Esophagus muscularis mucosa (tissue), 4 donors: ENCODE measurements around the gene CCDC127.

ENCODE experiments used
- EP300 ChIP-seq: sonication (generic); formaldehyde crosslinking; IDR thresholded peaks from one replicate; pipeline ENCODE4 v1.6.1; 2017; ENCODE audit warnings: antibody characterized with exemption
- POLR2A ChIP-seq: fragments of 450-650 bp; IDR thresholded peaks from one replicate; pipeline ENCODE4 v1.6.1; 2017; ENCODE audit warnings: antibody characterized with exemption, moderate library complexity, mild to moderate bottlenecking, low read depth
- TF ChIP-seq, protein P1 (sequence below), 3 experiments: fragments of 200-600 bp in 2 of 3; fragments of 450-650 bp in 1 of 3; sonication (generic) in 2 of 3; IDR thresholded peaks; one replicate each; pipeline ENCODE4 v1.5.1; 2017 to 2019; ENCODE audit warnings: antibody characterized with exemption in 3 of 3, mild to moderate bottlenecking in 2 of 3, moderate library complexity in 1 of 3

DNA sequence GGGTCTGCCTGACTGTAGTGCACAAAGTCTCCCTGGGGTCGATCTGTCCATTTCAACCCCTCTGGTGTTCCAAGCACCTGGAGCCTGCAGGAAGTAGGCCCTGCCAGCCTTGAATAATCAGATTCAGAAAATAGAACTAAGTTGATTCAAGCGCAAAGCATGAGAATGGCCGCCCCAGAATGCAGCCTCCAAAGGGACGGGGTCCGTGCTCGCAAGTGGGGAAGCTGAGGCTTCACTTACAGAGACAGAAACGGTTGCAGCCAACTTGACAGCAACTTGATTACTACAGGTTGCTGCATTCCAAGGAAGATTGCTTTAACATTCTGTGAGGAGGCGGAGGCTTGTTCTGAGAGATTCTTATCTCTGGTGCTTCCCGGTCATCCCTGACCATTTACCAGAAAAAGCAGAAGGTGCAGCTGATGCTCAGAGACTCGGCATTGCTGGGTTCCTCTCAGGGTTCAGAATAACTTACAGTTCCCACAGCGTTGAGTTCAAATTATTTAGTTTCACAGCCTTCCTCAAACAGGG lies 41.6 kb downstream of the CCDC127 start:
- TF ChIP-seq, protein P1, sequence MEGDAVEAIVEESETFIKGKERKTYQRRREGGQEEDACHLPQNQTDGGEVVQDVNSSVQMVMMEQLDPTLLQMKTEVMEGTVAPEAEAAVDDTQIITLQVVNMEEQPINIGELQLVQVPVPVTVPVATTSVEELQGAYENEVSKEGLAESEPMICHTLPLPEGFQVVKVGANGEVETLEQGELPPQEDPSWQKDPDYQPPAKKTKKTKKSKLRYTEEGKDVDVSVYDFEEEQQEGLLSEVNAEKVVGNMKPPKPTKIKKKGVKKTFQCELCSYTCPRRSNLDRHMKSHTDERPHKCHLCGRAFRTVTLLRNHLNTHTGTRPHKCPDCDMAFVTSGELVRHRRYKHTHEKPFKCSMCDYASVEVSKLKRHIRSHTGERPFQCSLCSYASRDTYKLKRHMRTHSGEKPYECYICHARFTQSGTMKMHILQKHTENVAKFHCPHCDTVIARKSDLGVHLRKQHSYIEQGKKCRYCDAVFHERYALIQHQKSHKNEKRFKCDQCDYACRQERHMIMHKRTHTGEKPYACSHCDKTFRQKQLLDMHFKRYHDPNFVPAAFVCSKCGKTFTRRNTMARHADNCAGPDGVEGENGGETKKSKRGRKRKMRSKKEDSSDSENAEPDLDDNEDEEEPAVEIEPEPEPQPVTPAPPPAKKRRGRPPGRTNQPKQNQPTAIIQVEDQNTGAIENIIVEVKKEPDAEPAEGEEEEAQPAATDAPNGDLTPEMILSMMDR (IDR thresholded peaks at IDR 0.05), result no peak
- TF ChIP-seq POLR2A, result no peak
- TF ChIP-seq EP300, result no peak
